Ishikawa (cell line): Measurements from ENCODE around the gene SLC22A14.

Experiments used
- CEBPB ChIP-seq: IDR thresholded peaks from 2 replicates; pipeline ENCODE4 v1.6.1; 2012
- CREB1 ChIP-seq: IDR thresholded peaks from 2 replicates; pipeline ENCODE4 v1.6.1; 2012; ENCODE audit warnings: low read depth
- EGR1 ChIP-seq: IDR thresholded peaks from 2 replicates; pipeline ENCODE4 v1.6.1; 2012
- EP300 ChIP-seq: IDR thresholded peaks from 2 replicates; pipeline ENCODE4 v1.6.1; 2012; ENCODE audit warnings: borderline replicate concordance
- FOXM1 ChIP-seq: IDR thresholded peaks from 2 replicates; pipeline ENCODE4 v1.6.1; 2012; ENCODE audit warnings: low read depth, borderline replicate concordance
- NFIC ChIP-seq: IDR thresholded peaks from 2 replicates; pipeline ENCODE4 v1.6.1; 2012
- RAD21 ChIP-seq: IDR thresholded peaks from 2 replicates; pipeline ENCODE4 v1.6.1; 2012; ENCODE audit warnings: low read depth
- REST ChIP-seq: IDR thresholded peaks from 2 replicates; pipeline ENCODE4 v1.6.1; 2012; ENCODE audit warnings: low read depth, mild to moderate bottlenecking
- TAF1 ChIP-seq: IDR thresholded peaks from 2 replicates; pipeline ENCODE4 v1.6.1; 2012; ENCODE audit warnings: low read depth, mild to moderate bottlenecking
- TCF12 ChIP-seq: IDR thresholded peaks from 2 replicates; pipeline ENCODE4 v1.6.1; 2012; ENCODE audit warnings: low read depth
- TEAD4 ChIP-seq: IDR thresholded peaks from 2 replicates; pipeline ENCODE4 v1.6.1; 2012
- USF1 ChIP-seq: IDR thresholded peaks from 2 replicates; pipeline ENCODE4 v1.6.1; 2012
- YY1 ChIP-seq: IDR thresholded peaks from 2 replicates; pipeline ENCODE4 v1.6.1; 2012; ENCODE audit warnings: low read depth
- ZBTB7A ChIP-seq: IDR thresholded peaks from 2 replicates; pipeline ENCODE4 v1.6.1; 2012; ENCODE audit warnings: low read depth
- TF ChIP-seq, protein P1 (sequence below): IDR thresholded peaks from 2 replicates; pipeline ENCODE4 v1.6.1; 2012

SLC22A14 gene

DNA sequence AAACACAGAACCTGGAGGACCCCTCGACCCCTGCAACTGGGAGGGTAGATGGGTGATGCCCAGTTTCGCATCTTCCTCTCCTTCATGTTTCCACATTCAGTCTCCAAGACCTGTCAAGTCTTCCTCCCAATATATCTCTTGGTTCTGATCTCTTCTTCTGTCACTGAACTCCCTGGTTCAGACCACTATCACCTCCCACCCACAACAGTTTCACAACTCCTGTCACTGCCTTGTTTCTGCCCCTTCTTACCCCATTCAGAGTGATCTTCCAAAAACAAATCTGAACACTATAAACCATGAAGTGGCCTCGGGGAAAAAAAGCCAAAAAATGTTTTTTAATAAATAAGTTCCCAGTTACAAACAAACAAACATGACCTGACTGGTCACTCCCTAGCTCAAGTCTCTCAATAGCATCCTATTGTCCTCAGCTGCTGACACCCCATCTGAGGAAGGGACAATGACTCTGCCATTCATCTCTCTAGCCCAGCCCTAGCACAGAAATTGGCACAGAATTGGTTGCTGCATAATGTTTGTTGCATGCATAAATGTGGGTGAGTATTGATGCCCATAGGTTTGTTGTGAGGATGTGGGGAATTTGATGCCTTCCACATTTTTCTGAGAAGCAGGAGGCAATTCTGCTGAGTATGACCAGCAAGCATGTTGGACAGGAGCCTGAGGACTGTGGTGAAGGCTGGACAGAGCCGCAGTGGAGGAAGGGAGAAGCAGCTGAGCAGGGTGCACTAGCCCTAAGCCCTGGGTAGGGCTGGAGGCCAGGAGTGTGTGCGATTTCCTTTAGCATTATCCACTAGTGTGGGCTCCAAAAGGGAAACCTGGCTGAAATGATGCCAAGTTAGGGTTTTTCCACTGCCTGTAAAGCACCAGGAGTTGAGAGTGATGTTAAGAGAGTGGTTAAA lies 52.3 kb downstream of the SLC22A14 start:
- TF ChIP-seq YY1 (no peak), REST (peak; percentile 38; the same call in 1 of the 2 replicates)

GRCh38 chr3:38335263-38335662 lies 53.2 kb downstream of the SLC22A14 start:
- no peak for TF ChIP-seq RAD21
- no peak for TF ChIP-seq EP300
- TF ChIP-seq YY1 = no peak
- TF ChIP-seq CREB1 = no peak
- TF ChIP-seq REST = no peak
- no peak for TF ChIP-seq CEBPB
- TF ChIP-seq TCF12 = no peak
- TF ChIP-seq FOXM1 = no peak
- TF ChIP-seq NFIC = no peak
- no peak for TF ChIP-seq TAF1
- no peak for TF ChIP-seq ZBTB7A
- TF ChIP-seq, protein P1, sequence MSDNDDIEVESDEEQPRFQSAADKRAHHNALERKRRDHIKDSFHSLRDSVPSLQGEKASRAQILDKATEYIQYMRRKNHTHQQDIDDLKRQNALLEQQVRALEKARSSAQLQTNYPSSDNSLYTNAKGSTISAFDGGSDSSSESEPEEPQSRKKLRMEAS = no peak
- no peak for TF ChIP-seq USF1
- TF ChIP-seq TEAD4 = no peak
- no peak for TF ChIP-seq EGR1

DNA sequence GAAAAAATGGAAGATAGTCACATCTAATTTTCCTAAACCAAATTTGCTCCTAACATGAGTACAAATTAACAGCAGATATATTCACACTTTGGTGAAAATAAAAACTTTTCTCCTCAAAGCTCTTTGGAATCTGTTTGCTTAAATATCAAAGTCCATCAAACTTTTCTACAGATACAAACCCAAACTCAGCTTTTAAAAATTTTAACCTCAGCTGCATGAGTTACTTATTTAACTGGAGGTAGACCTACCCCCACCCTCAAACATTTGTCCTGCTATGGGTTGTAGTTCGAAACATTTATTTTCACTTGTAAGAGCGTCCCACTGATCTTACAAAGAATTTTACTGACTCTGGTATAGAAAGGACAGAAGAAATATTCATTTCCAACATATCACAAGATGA lies 55.6 kb downstream of the SLC22A14 start:
- TF ChIP-seq EP300 = no peak
- TF ChIP-seq RAD21 = no peak
- TF ChIP-seq TEAD4 = no peak
- TF ChIP-seq FOXM1 = no peak
- TF ChIP-seq CREB1 = no peak
- no peak for TF ChIP-seq ZBTB7A
- no peak for TF ChIP-seq TAF1
- TF ChIP-seq YY1 = no peak
- TF ChIP-seq USF1 = no peak
- TF ChIP-seq, protein P1 = no peak
- TF ChIP-seq CEBPB = no peak

DNA sequence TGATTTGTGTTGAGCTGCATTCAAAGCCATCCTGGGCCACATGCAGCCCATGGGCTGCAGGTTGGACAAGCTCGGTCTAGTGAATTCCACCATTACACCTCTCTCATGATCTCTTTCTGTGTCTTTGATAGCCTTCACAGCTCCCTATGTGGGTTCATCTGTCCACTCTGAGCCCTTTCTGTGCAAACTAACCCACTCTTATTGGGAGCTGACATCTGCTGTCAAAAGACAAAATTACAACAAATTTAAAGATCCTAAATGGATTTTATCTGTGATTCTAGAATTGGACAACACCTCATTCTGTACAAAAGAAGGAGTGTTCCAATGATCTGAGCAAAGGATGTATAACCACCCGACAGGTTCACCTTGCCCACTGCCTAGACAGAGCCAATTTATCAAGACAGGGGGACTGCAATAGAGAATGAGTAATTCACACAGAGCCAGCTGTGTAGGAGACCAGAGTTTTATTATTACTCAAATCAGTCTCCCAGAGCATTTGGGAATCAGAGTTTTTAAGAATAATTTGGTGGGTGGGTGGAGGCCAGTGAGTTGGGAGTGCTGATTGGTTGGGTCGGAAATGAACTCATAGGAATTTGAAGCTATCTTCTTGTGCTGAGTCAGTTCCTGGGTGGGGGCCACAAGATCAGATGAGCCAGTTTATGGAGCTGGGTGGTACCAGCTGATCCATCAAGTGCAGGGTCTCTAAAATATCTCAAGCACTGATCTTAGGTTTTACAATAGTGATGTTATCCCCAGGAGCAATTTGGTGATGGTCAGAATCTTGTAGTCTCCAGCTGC lies 61.9 kb downstream of the SLC22A14 start:
- TF ChIP-seq RAD21 (peak; percentile 19; the same call in 1 of the 2 replicates), EP300 (no peak)

DNA sequence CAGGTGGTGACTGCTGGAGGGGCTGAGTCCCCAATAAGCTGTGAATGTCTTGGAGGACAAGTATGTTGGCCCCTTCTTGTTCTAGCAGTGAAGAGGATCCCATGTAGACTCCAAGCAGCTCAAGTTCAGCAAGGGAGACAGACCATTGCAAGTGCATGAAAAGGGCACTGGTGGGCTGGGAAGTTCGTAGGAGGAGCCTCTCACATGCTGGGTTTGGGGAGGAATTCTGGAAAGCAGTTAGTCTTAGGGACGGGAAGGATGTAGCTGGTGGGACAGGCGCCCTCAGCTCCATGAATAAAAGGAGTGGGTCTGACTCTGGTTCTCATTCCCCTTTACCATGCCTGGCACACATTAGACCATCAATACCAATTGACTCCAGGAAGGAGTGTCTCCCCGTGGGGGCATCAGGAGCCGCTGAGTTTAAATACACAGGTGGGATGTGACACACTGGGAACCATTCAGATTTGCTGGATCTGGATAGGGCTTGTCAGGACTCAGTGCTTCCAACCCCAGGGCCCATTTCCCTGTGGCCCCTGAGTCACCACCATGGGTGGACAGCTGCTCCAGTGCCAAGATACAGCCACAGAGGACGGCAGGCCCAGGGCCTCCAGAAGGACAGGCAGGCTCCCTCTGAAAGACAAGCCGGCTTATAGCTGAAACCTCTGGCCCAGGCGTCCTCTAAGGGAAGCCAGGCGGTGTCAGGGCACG lies 63.9 kb downstream of the SLC22A14 start:
- TF ChIP-seq YY1 = no peak
- no peak for TF ChIP-seq CREB1
- no peak for TF ChIP-seq CEBPB
- no peak for TF ChIP-seq TEAD4
- no peak for TF ChIP-seq EP300
- no peak for TF ChIP-seq NFIC
- TF ChIP-seq USF1 = no peak
- TF ChIP-seq TCF12 = no peak
